Right ventricle myocardium inferior (tissue), 1 donor: ENCODE results near the gene MYO5A. TPM values are rescaled to one million over a fixed set of nuclear protein-coding genes. Genes with fewer than 3 reads are reported as not detected.
"Not testable (repeated sequence)": the region's sequence is repeated elsewhere in the genome, so short reads cannot be mapped to it uniquely, and the experiment has no call there.

Source experiments
- ATAC-seq: fragments of 200-7000 bp; cut with Tn5 transposase; one replicate; pipeline ENCODE4 v1.9.1; 2020; ENCODE audit warnings: mild to moderate bottlenecking, moderate library complexity
- DNase-seq: peaks from one replicate; pipeline ENCODE4 v3.0.0; 2021; ENCODE audit errors: missing footprints
- intact Hi-C: fragments of 100-400 bp; cut with DNase I; formaldehyde crosslinking; loops from one replicate; pipeline ENCODE4 v1.11.0; 2022
- total RNA-seq: library from RNA; stranded (reverse); fragmentation: NEBNext Ultra II Directional; extraction: Animal tissue kit (Norgen Biotek cat#: 25700); gene quantifications from one replicate; pipeline ENCODE4 v1.2.1, GENCODE V29; 2021
- donor health status: DM: no; HTN: yes; CAD: no; lungs with severe emphysema.

The MYO5A gene
- total RNA-seq, 1 donor from 2014 or later: 7.9 TPM

GRCh38 chr15:52440946-52441345 is 87.7 kb downstream of the MYO5A start:
- intact Hi-C loops: no loop called here
- ATAC-seq (no peak), DNase-seq (no peak)

GRCh38 chr15:52440414-52440813 is 88.3 kb downstream of the MYO5A start:
- intact Hi-C loops: no loop called here
- DNase-seq (no peak), ATAC-seq (no peak)

GRCh38 chr15:52439470-52439869 is 89.2 kb downstream of the MYO5A start:
- intact Hi-C loops: no loop called here
- DNase-seq (no peak), ATAC-seq (no peak)

GRCh38 chr15:52439042-52439441 is 89.6 kb downstream of the MYO5A start:
- intact Hi-C loops, DNase-seq, ATAC-seq: not testable (repeated sequence)

GRCh38 chr15:52438047-52438446 is 90.6 kb downstream of the MYO5A start:
- DNase-seq: peak; percentile 75
- intact Hi-C loops: no loop called here
- peak; percentile 56 for ATAC-seq

- ATAC-seq: no peak
- DNase-seq: no peak
- intact Hi-C loops: no loop called here
Measured at GRCh38 chr15:52437646-52438045, 91.0 kb downstream of the MYO5A start.

GRCh38 chr15:52436981-52437380 is 91.7 kb downstream of the MYO5A start:
- DNase-seq: no peak
- ATAC-seq: no peak
- intact Hi-C loops: no loop called here

GRCh38 chr15:52434885-52435284 is 93.8 kb downstream of the MYO5A start:
- intact Hi-C loops: no loop called here
- DNase-seq (no peak), ATAC-seq (no peak)

- no peak for DNase-seq
- ATAC-seq: peak; percentile 38
- intact Hi-C loops: no loop called here
Measured at GRCh38 chr15:52428297-52428696, 100.4 kb downstream of the MYO5A start.

GRCh38 chr15:52427804-52428203 is 100.9 kb downstream of the MYO5A start:
- DNase-seq (no peak), ATAC-seq (peak; percentile 80)
- intact Hi-C loops: no loop called here

- intact Hi-C loops: no loop called here
- ATAC-seq: no peak
- DNase-seq: no peak
Measured at GRCh38 chr15:52424856-52425431, 103.7 kb downstream of the MYO5A start.

- ATAC-seq: peak; percentile 52
- intact Hi-C loops: no loop called here
- DNase-seq: no peak
Measured at GRCh38 chr15:52423852-52424251, 104.8 kb downstream of the MYO5A start.

- intact Hi-C loops: no loop called here
- ATAC-seq: no peak
Measured at GRCh38 chr15:52422001-52422400, 106.7 kb downstream of the MYO5A start.

GRCh38 chr15:52421029-52421428 is 107.7 kb downstream of the MYO5A start:
- ATAC-seq (no peak), DNase-seq (no peak)
- intact Hi-C loops: no loop called here

More at GRCh38 chr15:52422001-52422400, 106.7 kb downstream of the MYO5A start:
- DNase-seq: no peak

- DNase-seq (no peak), ATAC-seq (no peak)
- intact Hi-C loops: loop anchor here (10.0 kb wide), 1 partner anchor 105 kb away; the partner anchor contains the start of gene MYO5A
Measured at GRCh38 chr15:52419494-52419893, 109.2 kb downstream of the MYO5A start.

GRCh38 chr15:52417957-52418356 is 110.7 kb downstream of the MYO5A start:
- intact Hi-C loops: loop anchor here (10.0 kb wide), 1 partner anchor 107 kb away; the partner anchor contains the start of gene MYO5A
- no peak for ATAC-seq

GRCh38 chr15:52417521-52417920 is 111.2 kb downstream of the MYO5A start:
- ATAC-seq (no peak), DNase-seq (no peak)
- intact Hi-C loops: loop anchor here (10.0 kb wide), 1 partner anchor 107 kb away; the partner anchor contains the start of gene MYO5A

More at GRCh38 chr15:52417957-52418356, 110.7 kb downstream of the MYO5A start:
- no peak for DNase-seq

- intact Hi-C loops: loop anchor here (10.0 kb wide), 1 partner anchor 108 kb away; the partner anchor contains the start of gene MYO5A
- not testable (repeated sequence) for ATAC-seq
Measured at GRCh38 chr15:52416566-52416965, 112.1 kb downstream of the MYO5A start.

GRCh38 chr15:52415628-52416027 is 113.1 kb downstream of the MYO5A start:
- intact Hi-C loops: loop anchor here (10.0 kb wide), 1 partner anchor 109 kb away; the partner anchor contains the start of gene MYO5A
- no peak for DNase-seq
- no peak for ATAC-seq

More at GRCh38 chr15:52416566-52416965, 112.1 kb downstream of the MYO5A start:
- not testable (repeated sequence) for DNase-seq

- intact Hi-C loops: loop anchor here (10.0 kb wide), 1 partner anchor 110 kb away; the partner anchor contains the start of gene MYO5A
- DNase-seq: no peak
- no peak for ATAC-seq
Measured at GRCh38 chr15:52414936-52415335, 113.7 kb downstream of the MYO5A start.
